K562 (cell line): ENCODE data around the gene CCNL2. TPM values are rescaled to one million over a fixed set of nuclear protein-coding genes. Genes with fewer than 3 reads are reported as not detected.

ENCODE experiments used
- CHD1 ChIP-seq: fragments of 200-600 bp; sonication (generic); IDR thresholded peaks from one replicate; pipeline ENCODE4 v1.6.1; 2012; ENCODE audit warnings: mild to moderate bottlenecking, moderate library complexity, low read length, inconsistent platforms
- FUS ChIP-seq: fragments of 200-400 bp; formaldehyde crosslinking; optimal IDR thresholded peaks from 2 replicates; pipeline ENCODE3; 2017; ENCODE audit warnings: low read depth, low read length
- HOXB6 ChIP-seq: fragments of 250-450 bp; sonication (Bioruptor Pico); IDR thresholded peaks from 2 replicates; pipeline ENCODE4 v1.5.1; 2022; ENCODE audit warnings: mild to moderate bottlenecking, borderline replicate concordance
- KAT7 ChIP-seq: sonication (generic); formaldehyde crosslinking; IDR thresholded peaks from 2 replicates; pipeline ENCODE4 v1.8.0; 2022; ENCODE audit warnings: missing genetic modification reagents, mild to moderate bottlenecking, borderline replicate concordance
- L3MBTL2 ChIP-seq: fragments of 450-650 bp; IDR thresholded peaks from 2 replicates; pipeline ENCODE4 v1.6.1; 2016; ENCODE audit warnings: mild to moderate bottlenecking, moderate library complexity
- MCM2 ChIP-seq: fragments of 450-650 bp; IDR thresholded peaks from 2 replicates; pipeline ENCODE4 v1.6.1; 2017; ENCODE audit warnings: low read depth, mild to moderate bottlenecking
- MIER1 ChIP-seq: fragments of 450-650 bp; IDR thresholded peaks from 2 replicates; pipeline ENCODE4 v1.6.1; 2016; ENCODE audit warnings: antibody characterized with exemption, mild to moderate bottlenecking, low read depth
- MNT ChIP-seq, 2 experiments: fragments of 450-650 bp; conservative IDR thresholded peaks; 2 replicates each; pipeline ENCODE4 v1.6.1; 2017; ENCODE audit warnings: mild to moderate bottlenecking in 2 of 2, moderate library complexity in 2 of 2
- PHB2 ChIP-seq: fragments of 450-650 bp; IDR thresholded peaks from 2 replicates; pipeline ENCODE4 v1.6.1; 2017; ENCODE audit warnings: low read depth
- RBFOX2 ChIP-seq: fragments of 200-400 bp; formaldehyde crosslinking; IDR thresholded peaks from 2 replicates; pipeline ENCODE4 v1.6.1; 2017; ENCODE audit warnings: low read depth, mild to moderate bottlenecking, low read length, moderate library complexity
- SIX5 ChIP-seq, 2 experiments: IDR thresholded peaks; 2 replicates each; pipeline ENCODE4 v1.6.1; 2011; ENCODE audit warnings: low read length in 2 of 2, borderline replicate concordance in 1 of 2, low read depth in 1 of 2, mild to moderate bottlenecking in 1 of 2, moderate library complexity in 1 of 2; ENCODE audit not compliant: insufficient read depth in 1 of 2
- SLC30A9 ChIP-seq: fragments of 250-450 bp; sonication (Bioruptor Pico); IDR thresholded peaks from 2 replicates; pipeline ENCODE4 v1.8.0; 2022; ENCODE audit warnings: mild to moderate bottlenecking, moderate library complexity
- TAF1 ChIP-seq: IDR thresholded peaks from 2 replicates; pipeline ENCODE4 v1.6.1; 2011; ENCODE audit warnings: mild to moderate bottlenecking, low read length, moderate library complexity; ENCODE audit not compliant: insufficient read depth, control insufficient read depth, severe bottlenecking; ENCODE audit errors: extremely low read depth
- TAF9B ChIP-seq: fragments of 450-650 bp; IDR thresholded peaks from 2 replicates; pipeline ENCODE4 v1.6.1; 2018; ENCODE audit warnings: mild to moderate bottlenecking; ENCODE audit not compliant: partially characterized antibody
- XRCC4 ChIP-seq: IDR thresholded peaks from one replicate; pipeline ENCODE4 v1.6.1; 2011; ENCODE audit not compliant: insufficient read depth, insufficient read length; ENCODE audit errors: extremely low read depth
- ZNF232 ChIP-seq: sonication (generic); formaldehyde crosslinking; IDR thresholded peaks from 2 replicates; pipeline ENCODE4 v1.8.0; 2022; ENCODE audit warnings: mild to moderate bottlenecking, missing genetic modification reagents
- ZNF512 ChIP-seq: IDR thresholded peaks from 2 replicates; pipeline ENCODE4 v1.6.1; 2016; ENCODE audit warnings: missing genetic modification characterization, missing compliant biosample characterization
- ZNF583 ChIP-seq: fragments of 250-450 bp; sonication (Bioruptor Pico); IDR thresholded peaks from 2 replicates; pipeline ENCODE4 v1.4.0; 2020
- ZZZ3 ChIP-seq: fragments of 450-650 bp; IDR thresholded peaks from 2 replicates; pipeline ENCODE4 v1.6.1; 2016; ENCODE audit warnings: antibody characterized with exemption, mild to moderate bottlenecking, moderate library complexity
- polyA plus RNA-seq, 8 experiments: library from polyadenylated mRNA; depleted of rRNA in 4 of 8; stranded (reverse) in 5 of 8; unstranded in 3 of 8; fragments of >200 nt; fragmentation: Nextera tagmentation in 2 of 8; fragmentation: Illumina TruSeq in 1 of 8; extraction: Ambion mirVana in 2 of 8; extraction: Trizol in 1 of 8; gene quantifications; 2 replicates each; pipeline versions ENCODE4 v1.2.1 to v1.2.3, GENCODE V29; 2011 to 2014; ENCODE audit warnings: inconsistent platforms in 1 of 8, missing spikeins in 1 of 8
- total RNA-seq, 7 experiments: library from RNA; depleted of rRNA in 6 of 7; stranded (reverse); fragments of >200 nt in 6 of 7; fragmentation: Illumina TruSeq in 2 of 7; extraction: Trizol in 2 of 7; gene quantifications; 2 replicates each; pipeline versions ENCODE4 v1.2.1 to v1.2.3, GENCODE V29; 2011 to 2021; ENCODE audit warnings: low replicate concordance in 1 of 7
- TF ChIP-seq, protein P1 (sequence below): fragments of 250-450 bp; sonication (Bioruptor Pico); IDR thresholded peaks from 2 replicates; pipeline ENCODE4 v1.4.0; 2020

CCNL2 gene
- total and polyA plus RNA-seq, 9 of the 15 experiments (the other 6 are each of a cell fraction or from before 2014, with no cell fraction given) = 2.8 to 287 (median 94.5) TPM

GRCh38 chr1:1399187-1399871 is at the start of gene CCNL2 (continued):
- TF ChIP-seq L3MBTL2 (peak; percentile 85), MNT (conservative IDR thresholded peaks at IDR 0.05) (peak; percentile 91 to 97), TAF1 (peak; percentile 86), RBFOX2 (peak; percentile 98), MIER1 (no peak), XRCC4 (no peak), ZNF583 (CRISPR knock-in tag) (0 out of 2 replicates have a peak, but pooled peaks have one; percentile 75), SLC30A9 (no peak), HOXB6 (no peak), TAF9B (peak; percentile 73), SIX5 (IDR thresholded peaks at IDR 0.05; ENCODE audit: borderline replicate concordance in 1 of 2, insufficient read depth in 1 of 2, low read depth in 1 of 2, low read length in 2 of 2) (peak; percentile 20 to 42; a peak in 1 of 4 replicates), FUS (peak; percentile 98), MCM2 (no peak), ZZZ3 (no peak), KAT7 (peak; percentile 74; the same call in 1 of the 2 replicates), PHB2 (no peak), ZNF232 (CRISPR knock-in tag) (peak; percentile 57; the same call in 1 of the 2 replicates), ZNF512 (no peak), CHD1 (no peak)
- TF ChIP-seq, protein P1, sequence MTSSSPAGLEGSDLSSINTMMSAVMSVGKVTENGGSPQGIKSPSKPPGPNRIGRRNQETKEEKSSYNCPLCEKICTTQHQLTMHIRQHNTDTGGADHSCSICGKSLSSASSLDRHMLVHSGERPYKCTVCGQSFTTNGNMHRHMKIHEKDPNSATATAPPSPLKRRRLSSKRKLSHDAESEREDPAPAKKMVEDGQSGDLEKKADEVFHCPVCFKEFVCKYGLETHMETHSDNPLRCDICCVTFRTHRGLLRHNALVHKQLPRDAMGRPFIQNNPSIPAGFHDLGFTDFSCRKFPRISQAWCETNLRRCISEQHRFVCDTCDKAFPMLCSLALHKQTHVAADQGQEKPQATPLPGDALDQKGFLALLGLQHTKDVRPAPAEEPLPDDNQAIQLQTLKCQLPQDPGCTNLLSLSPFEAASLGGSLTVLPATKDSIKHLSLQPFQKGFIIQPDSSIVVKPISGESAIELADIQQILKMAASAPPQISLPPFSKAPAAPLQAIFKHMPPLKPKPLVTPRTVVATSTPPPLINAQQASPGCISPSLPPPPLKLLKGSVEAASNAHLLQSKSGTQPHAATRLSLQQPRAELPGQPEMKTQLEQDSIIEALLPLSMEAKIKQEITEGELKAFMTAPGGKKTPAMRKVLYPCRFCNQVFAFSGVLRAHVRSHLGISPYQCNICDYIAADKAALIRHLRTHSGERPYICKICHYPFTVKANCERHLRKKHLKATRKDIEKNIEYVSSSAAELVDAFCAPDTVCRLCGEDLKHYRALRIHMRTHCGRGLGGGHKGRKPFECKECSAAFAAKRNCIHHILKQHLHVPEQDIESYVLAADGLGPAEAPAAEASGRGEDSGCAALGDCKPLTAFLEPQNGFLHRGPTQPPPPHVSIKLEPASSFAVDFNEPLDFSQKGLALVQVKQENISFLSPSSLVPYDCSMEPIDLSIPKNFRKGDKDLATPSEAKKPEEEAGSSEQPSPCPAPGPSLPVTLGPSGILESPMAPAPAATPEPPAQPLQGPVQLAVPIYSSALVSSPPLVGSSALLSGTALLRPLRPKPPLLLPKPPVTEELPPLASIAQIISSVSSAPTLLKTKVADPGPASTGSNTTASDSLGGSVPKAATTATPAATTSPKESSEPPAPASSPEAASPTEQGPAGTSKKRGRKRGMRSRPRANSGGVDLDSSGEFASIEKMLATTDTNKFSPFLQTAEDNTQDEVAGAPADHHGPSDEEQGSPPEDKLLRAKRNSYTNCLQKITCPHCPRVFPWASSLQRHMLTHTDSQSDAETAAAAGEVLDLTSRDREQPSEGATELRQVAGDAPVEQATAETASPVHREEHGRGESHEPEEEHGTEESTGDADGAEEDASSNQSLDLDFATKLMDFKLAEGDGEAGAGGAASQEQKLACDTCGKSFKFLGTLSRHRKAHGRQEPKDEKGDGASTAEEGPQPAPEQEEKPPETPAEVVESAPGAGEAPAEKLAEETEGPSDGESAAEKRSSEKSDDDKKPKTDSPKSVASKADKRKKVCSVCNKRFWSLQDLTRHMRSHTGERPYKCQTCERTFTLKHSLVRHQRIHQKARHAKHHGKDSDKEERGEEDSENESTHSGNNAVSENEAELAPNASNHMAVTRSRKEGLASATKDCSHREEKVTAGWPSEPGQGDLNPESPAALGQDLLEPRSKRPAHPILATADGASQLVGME (CRISPR knock-in tag) = peak; percentile 51; the same call in 1 of the 2 replicates
